Lung (tissue), 12 donors: Measurements from ENCODE around the gene OSM. TPM values are rescaled to one million over a fixed set of nuclear protein-coding genes. Genes with fewer than 3 reads are reported as not detected.

Experiments
- ATAC-seq: fragments of 200-7000 bp; cut with Tn5 transposase; one replicate; pipeline ENCODE4 v1.9.1; 2020; ENCODE audit warnings: moderate number of reproducible peaks; ENCODE audit not compliant: insufficient read depth, low FRiP score
- DNase-seq, 3 donors: peaks; one replicate each; pipeline ENCODE4 v3.0.0-alpha.2; 2013 to 2017
- H3K27ac ChIP-seq, 2 donors: one replicate each; pipeline ENCODE4 v1.5.1; 2013; ENCODE audit warnings: mild to moderate bottlenecking in 2 of 2, moderate library complexity in 2 of 2, control low read depth in 1 of 2, inconsistent platforms in 1 of 2, low read depth in 1 of 2, low read length in 1 of 2
- H3K27me3 ChIP-seq, 3 donors: one replicate each; pipeline ENCODE4 v1.5.1; 2013; ENCODE audit warnings: low read length in 2 of 3; ENCODE audit not compliant: control insufficient read depth in 3 of 3, insufficient read depth in 3 of 3
- H3K36me3 ChIP-seq, 4 donors: one replicate each; pipeline ENCODE4 v1.5.1; 2013; ENCODE audit warnings: low read length in 4 of 4, mild to moderate bottlenecking in 1 of 4, moderate library complexity in 1 of 4; ENCODE audit not compliant: control insufficient read depth in 4 of 4, insufficient read depth in 4 of 4
- H3K4me1 ChIP-seq, 5 donors: one replicate each; pipeline ENCODE4 v1.5.1; 2013; ENCODE audit warnings: low read length in 5 of 5, mild to moderate bottlenecking in 2 of 5, moderate library complexity in 1 of 5; ENCODE audit not compliant: control insufficient read depth in 5 of 5, insufficient read depth in 5 of 5
- H3K4me3 ChIP-seq: one replicate; pipeline ENCODE4 v1.5.1; 2013; ENCODE audit warnings: mild to moderate bottlenecking, control low read depth, moderate library complexity
- H3K9ac ChIP-seq, 2 donors: one replicate each; pipeline ENCODE4 v1.5.1; 2013; ENCODE audit warnings: low read length in 2 of 2, control low read depth in 1 of 2; ENCODE audit not compliant: insufficient read depth in 1 of 2
- H3K9me3 ChIP-seq, 4 donors: one replicate each; pipeline ENCODE4 v1.5.1; 2013; ENCODE audit warnings: low read length in 3 of 4, mild to moderate bottlenecking in 1 of 4, moderate library complexity in 1 of 4; ENCODE audit not compliant: control insufficient read depth in 4 of 4, insufficient read depth in 3 of 4
- WGBS, 2 donors: extraction: QIAGEN DNeasy Blood & Tissue Kit; methylation state at CpG; one replicate each; pipeline ENCODE4 v1.1.7; 2013; 5-methylcytosine and 5-hydroxymethylcytosine counted together
- polyA plus RNA-seq, 2 donors: library from polyadenylated mRNA; stranded (reverse); fragments of 200-250 nt; gene quantifications; one replicate each; pipeline ENCODE4 v1.2.1, GENCODE V29; 2013
- total RNA-seq, 2 donors: library from RNA; depleted of rRNA in 1 of 2; stranded (reverse); fragments of >200 nt in 1 of 2; gene quantifications; one replicate each; pipeline ENCODE4 v1.2.1, GENCODE V29; 2014 to 2021
- TF ChIP-seq, protein P1 (sequence below): IDR thresholded peaks from 2 replicates; pipeline ENCODE4 v1.5.1; 2012; ENCODE audit warnings: mild to moderate bottlenecking; ENCODE audit errors: control extremely low read depth, extremely low read depth
- donor health status: control.
- donor health status: control.
- donor health status: Bipolar disorder and iron deficiency.
- donor health status: healthy.
- donor health status: DM: yes; HTN: yes; CAD: no.

OSM gene
- total and polyA plus RNA-seq, 4 donors, result 0.57 to 33.2 (median 2.5) TPM

DNA sequence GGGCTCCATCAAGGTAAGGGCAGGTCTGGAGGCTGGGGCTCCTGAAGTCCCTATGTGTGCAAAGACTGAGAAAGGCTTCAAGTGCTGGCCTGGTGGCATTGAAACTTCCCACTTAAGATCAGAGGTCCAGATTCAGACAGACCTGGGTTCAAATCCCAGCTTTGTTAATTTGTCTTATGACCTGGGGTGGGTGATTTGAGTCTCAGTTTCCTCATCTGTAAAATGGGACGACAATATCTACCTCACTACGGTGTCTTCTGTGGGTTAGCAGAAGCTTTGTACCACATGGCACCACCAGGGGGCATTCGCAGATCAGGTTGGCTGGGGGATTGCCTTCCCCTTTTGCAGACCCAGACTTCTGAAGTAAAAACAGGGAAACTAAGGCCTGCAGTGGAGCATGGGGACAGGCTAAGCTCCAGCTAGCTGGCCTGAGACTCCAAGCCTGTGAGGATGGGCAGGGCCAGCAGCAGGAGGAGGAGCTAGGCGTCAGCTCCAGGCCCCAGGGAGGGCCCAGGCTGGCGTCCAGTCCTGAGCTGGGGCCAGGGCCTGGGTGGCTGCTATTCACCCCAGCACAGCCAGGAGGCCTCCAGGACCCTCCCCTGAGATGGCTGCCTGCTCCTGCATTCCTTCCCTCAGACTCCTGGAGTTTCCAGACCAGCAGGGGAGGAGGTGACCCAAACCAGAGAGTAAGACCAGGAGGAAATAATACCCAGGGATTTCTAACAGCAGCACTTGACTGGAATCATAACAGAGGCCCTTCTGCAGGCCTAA is 21.2 kb upstream of the OSM start:
- peak; percentile 89 to 92 (median 90) for DNase-seq
- H3K36me3 ChIP-seq, result peaks cover 0 to 25% (median 14%) of the 10 kb centered on the region in 4 donors
- peak overlapping the region in 1 of 2 donors; percentile 56 for H3K9ac ChIP-seq

DNA sequence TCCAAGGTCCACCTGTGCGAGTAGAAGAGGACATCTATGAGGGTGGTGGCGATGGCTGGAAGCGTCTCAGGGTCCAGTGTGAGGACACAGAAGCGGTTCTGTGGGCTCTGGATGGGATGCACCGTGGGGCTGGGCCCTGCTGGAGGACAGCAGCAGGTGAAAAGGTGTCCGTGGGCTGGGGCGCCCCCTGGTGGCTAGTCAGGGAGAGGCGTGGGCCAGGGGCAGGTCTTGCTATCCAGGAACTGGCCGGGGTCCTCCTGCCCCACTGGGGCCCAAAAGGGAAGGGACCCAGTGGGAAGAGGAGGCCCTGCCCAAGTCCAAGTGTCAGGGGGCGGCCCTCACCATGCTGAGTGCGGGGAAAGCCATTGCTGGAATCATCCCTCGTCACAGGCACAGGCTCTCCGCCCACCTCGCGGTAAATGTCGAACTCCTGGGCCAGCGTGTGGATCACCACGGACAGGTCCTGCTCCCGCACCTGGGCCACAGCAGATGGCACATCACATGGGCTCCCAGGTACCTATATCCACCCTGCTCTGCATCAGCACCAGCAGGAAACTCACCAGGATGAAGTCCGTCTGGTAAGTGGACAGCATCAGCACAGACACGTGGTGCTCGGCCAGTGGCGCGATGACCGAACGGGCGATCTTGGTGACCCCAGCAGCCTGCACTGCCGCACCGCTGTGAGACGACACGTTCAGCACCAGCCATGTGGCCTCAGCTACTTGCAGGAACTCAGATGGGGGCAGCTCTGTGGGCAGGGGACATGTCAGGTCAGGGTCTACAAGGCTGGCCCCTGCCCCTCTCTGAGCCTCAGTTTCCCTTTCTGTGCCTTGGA is 20.4 kb upstream of the OSM start:
- 64 to 67% methylated on average over 31 of the region's 31 CpGs for WGBS, 2 donors
- TF ChIP-seq, protein P1, sequence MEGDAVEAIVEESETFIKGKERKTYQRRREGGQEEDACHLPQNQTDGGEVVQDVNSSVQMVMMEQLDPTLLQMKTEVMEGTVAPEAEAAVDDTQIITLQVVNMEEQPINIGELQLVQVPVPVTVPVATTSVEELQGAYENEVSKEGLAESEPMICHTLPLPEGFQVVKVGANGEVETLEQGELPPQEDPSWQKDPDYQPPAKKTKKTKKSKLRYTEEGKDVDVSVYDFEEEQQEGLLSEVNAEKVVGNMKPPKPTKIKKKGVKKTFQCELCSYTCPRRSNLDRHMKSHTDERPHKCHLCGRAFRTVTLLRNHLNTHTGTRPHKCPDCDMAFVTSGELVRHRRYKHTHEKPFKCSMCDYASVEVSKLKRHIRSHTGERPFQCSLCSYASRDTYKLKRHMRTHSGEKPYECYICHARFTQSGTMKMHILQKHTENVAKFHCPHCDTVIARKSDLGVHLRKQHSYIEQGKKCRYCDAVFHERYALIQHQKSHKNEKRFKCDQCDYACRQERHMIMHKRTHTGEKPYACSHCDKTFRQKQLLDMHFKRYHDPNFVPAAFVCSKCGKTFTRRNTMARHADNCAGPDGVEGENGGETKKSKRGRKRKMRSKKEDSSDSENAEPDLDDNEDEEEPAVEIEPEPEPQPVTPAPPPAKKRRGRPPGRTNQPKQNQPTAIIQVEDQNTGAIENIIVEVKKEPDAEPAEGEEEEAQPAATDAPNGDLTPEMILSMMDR, result peak; percentile 74
- Histone ChIP-seq H3K4me3 (no peak overlapping the region), H3K9me3 (no peaks in the 10 kb centered on the region), H3K4me1 (peaks cover 4 to 35% (median 21%) of the 10 kb centered on the region in 5 donors), H3K27ac (no peak overlapping the region), H3K27me3 (no peaks in the 10 kb centered on the region), H3K9ac (no peak overlapping the region), H3K36me3 (peaks cover 0 to 22% (median 9%) of the 10 kb centered on the region in 4 donors)
- ATAC-seq (no peak), DNase-seq (peak in 2 of 3 donors; percentile 33 to 59)

More for the DNA sequence above, 21.2 kb upstream of the OSM start:
- Histone ChIP-seq H3K9me3 (no peaks in the 10 kb centered on the region), H3K27me3 (no peaks in the 10 kb centered on the region), H3K4me1 (peaks cover 4 to 35% (median 21%) of the 10 kb centered on the region in 5 donors), H3K4me3 (no peak overlapping the region), H3K27ac (peak overlapping the region; percentile 71 to 87)
- TF ChIP-seq, protein P1, result peak; percentile 82
- peak; percentile 45 for ATAC-seq
- 10% methylated on average over 5 of the region's 5 CpGs for WGBS, 2 donors

DNA sequence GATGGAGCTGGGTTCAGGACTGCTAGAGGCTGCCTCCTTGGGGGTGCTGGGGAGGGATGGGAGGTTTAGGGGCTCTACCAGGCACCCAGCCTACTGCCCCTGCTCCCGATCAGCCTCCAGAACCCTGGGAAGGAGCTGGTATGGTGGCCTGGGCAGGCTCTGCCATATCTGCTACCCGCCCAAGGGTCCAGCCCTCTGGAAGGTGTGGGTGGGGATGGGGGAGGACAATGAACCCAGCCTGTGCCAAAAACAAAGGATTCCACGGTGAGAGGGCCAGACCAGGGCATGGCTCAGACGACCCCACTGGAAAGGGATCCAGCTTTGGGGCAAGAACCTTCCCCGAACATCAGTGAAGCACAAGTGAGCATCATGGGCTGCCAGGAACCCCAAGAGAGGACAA is 19.7 kb upstream of the OSM start:
- 86 to 89% methylated on average over 5 of the region's 5 CpGs for WGBS, 2 donors
- DNase-seq (no peak), ATAC-seq (no peak)
- no peak overlapping the region for H3K9ac ChIP-seq
- no peaks in the 10 kb centered on the region for H3K27me3 ChIP-seq
- no peak overlapping the region for H3K27ac ChIP-seq
- no peaks in the 10 kb centered on the region for H3K9me3 ChIP-seq
- H3K4me1 ChIP-seq, result peaks cover under 1 to 32% (median 17%) of the 10 kb centered on the region in 5 donors
- no peak overlapping the region for H3K4me3 ChIP-seq
- TF ChIP-seq, protein P1, result no peak
- peaks cover 0 to 18% (median 8%) of the 10 kb centered on the region in 4 donors for H3K36me3 ChIP-seq
